ENCODE data around the gene DCST2.

The DCST2 gene

DNA sequence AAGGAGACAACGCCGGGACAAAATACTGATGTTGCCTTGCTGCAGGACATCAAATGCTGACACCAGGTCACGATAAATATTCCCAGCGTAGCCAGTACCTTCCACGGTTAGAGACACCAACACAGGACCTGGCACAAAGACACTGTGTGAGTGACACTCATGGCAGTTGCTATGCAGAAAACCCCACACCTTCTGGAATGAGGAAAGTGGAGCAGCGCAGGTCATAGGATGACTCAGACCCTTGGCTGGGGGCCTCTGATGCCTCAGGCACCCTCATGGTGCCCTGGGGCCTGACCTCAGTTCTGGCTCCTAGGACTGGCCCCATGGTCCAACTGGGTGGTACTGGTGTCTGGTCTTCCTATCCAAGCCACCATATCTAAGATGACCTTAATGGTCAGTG is 7.0 kb downstream of the DCST2 start:
- DNase-seq (ENCODE audit: low read depth): no peak

- DNase-seq (ENCODE audit: low read depth): no peak
Measured at GRCh38 chr1:155026154-155026553, 7.4 kb downstream of the DCST2 start.

DNA sequence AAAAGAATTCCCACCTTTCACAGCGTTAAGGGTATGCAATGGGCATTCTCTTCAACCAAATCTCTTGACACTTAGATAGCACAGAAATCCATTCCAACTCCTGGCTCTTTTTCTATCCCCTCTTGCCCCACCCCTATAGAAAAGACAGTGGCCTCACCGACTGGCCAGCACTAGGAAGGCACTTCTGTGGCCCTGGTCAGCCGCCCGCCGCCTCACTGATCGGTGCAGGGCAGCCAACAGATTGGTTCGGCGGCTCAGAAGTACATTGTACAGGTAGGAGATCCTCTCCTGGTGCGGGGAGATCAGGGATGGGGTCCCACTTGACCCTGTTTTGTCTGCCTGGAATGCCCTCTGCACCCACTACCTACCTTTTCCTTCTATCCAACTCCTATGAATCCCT is 9.3 kb downstream of the DCST2 start:
- DNase-seq (ENCODE audit: low read depth): no peak

DNA sequence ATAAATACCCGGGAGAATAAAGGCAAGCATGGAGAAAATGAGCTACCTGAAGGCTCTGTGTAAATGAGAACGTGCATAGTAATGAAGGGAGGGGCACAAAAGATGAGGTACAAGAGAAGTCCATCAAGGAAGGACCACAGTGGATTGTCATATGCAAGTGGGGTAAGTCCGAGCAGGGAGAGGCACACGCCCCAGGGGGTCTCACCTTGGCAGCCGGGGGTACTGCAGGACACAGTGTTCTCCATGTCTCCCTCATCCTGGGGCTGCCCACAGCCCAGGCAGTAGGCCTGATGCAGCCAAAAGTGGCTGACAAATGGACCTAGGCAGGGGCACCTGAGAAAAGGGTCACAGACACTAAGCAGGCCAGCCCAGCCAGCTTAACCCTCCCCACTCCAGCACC is 10.0 kb downstream of the DCST2 start:
- DNase-seq (ENCODE audit: low read depth): no peak

GRCh38 chr1:155022927-155023236 is 10.7 kb downstream of the DCST2 start:
- no peak for DNase-seq (ENCODE audit: low read depth)

DNA sequence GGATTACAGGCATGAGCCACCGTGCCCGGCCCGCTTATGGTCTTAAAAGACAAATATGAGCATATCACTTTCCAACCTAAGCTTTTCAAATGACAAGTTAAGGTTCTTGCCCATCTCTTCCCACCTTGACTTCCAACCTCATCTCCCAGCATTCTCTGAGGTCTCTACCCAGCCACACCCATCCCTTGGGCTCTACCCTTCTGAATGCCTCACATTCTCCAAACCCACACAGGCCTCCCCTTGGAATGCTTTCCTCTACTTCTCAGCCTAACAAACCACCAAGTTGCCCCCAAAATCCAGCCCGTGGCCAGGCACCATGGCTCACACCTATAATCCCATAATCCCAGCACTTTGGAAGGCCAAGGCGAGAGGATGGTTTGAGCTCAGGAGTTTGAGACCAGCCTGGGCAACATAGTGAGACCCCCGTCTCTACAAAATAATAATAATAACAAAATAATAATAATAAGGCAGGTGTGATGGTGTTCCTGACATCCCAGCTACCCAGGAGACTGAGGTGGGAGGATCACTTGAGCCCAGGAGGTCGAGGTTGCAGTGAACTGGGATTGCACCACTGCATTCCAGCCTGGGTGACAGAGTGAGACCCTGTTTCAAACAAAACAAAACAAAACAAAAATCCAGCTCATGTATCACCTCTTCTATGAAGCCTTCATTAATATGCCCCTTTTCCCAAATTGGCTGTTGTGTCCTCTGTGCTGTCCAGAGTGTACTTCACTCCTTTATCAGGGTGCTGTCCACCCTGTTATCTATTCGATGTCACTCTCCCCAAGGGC is 11.2 kb downstream of the DCST2 start:
- DNase-seq (ENCODE audit: low read depth): no peak

GRCh38 chr1:155019377-155020245 is 14.0 kb downstream of the DCST2 start:
- no peak for DNase-seq (ENCODE audit: low read depth)

DNA sequence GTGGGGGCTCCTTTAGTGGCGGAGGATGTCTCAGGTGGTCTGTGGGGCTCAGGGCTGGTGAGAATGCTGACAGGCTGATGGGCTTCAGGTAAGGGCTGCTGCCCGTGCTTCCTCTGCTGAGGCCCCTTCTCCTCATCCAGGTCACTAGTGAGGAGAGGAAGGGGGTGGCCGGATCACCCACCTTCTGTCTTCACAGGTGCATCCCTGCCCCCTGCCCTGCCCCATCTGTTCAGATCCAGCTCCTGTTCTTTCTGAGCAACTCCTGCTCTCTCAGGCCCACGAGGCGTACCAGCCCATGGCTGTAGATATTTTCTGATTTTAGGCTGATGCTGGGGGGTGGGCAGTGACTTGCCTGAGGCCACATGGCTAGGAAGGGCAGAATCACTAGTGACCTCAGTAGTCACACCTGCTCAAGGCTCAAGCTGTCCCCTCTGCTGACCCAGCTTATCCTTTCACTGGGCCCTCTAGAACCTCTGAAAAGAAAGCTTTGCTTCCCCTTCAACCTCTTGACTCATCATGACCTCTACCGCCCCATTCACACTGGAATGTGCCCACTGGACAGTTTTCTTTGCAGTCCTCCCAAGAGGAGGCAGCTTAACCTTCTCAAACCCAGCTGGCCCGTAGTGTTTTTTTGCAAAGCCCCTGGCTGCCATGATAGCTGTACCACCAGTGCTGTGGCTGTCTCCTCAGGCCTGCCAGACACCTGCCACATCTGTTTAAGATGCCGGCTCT is 14.8 kb downstream of the DCST2 start:
- DNase-seq (ENCODE audit: low read depth): no peak

GRCh38 chr1:155017946-155018316 is 15.7 kb downstream of the DCST2 start:
- DNase-seq (ENCODE audit: low read depth): no peak

DNA sequence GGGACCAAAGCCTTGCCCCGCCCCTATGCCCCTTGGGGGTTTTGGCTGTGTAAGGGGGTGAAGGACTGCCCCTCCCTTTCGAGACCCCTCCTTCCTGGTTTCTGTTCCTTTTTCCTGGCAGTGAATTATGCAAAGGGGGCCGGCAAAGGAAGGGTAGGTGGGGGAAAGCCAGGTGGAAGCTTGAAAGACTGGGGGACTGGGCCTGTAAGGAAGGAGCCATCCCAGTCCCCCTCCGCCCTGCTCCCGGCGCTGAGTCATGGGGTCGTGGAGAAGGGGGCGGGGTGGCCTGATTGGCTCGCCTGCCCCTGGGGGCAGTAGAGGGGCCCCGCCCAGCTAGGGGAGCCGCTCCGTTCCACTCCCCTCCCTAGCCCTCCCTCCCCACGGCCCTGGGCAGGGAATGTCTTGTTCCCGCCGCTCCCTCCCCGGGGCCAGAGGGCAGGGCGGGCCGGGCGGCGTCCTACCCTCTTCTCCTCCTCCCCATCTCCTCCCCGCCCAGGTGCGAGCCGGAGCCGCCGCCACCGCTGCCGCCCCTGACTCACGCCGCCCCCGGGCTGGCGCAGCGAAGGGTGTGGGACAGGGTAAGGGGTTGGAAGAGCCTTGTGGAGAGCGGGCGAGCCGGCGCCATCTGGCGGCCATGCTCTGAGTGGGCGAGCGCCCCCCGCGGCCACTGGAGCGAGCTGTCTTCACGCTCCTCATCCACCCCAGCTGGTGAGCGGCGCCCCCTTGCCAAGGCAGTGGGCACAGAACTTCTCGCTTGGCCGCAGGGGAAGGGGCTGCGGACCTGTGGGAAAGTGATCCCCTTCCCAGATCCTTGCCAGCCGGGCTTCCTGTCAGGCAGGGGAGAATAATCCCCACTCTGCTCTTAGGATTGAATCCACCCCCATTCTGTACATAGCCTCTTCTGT is 16.3 kb downstream of the DCST2 start:
- peak; percentile 72 for DNase-seq (ENCODE audit: low read depth)

DNA sequence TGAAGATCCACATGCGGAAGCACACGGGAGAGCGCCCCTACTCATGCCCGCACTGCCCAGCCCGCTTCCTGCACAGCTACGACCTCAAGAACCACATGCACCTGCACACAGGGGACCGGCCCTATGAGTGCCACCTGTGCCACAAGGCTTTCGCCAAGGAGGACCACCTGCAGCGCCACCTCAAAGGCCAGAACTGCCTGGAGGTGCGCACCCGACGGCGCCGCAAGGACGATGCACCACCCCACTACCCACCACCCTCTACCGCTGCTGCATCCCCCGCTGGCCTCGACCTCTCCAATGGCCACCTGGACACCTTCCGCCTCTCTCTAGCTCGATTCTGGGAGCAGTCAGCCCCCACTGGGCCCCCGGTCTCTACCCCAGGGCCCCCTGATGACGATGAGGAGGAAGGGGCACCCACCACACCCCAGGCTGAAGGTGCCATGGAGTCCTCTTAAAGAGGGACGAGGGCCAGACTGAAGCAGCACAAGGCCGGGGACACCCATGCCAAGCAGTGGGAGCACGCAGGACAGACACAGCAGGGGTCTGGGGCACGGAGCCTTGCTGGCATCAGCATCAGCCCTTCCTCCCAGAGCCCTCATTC is 17.2 kb downstream of the DCST2 start:
- no peak for DNase-seq (ENCODE audit: low read depth)

DNA sequence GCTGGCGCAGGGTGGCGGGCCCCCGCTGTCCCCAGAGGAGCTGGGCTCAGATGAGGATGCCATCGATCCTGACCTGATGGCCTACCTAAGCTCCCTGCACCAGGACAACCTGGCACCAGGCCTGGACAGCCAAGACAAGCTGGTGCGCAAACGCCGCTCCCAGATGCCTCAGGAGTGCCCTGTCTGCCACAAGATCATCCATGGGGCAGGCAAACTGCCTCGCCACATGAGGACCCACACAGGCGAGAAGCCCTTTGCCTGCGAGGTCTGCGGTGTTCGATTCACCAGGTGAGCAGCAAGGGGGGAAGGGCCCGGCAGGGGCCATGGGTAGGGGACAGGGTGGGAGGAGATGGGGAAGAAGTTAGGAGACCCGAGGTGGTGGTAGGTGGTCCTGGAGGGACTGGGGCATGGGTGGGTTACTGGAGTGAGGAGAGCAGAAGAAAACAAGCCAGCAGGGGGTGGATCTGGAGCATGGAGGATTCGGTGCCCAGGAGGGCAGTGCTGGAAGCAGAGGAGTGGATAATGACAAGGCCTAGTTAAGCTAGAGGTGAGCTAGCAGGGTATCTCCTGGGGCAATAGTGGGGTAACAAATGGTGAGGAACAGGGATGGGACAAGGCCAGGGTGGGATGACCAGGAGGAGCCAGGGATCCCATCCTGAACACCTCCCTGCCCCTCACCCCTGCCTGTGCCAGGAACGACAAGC is 17.9 kb downstream of the DCST2 start:
- DNase-seq (ENCODE audit: low read depth): no peak

DNA sequence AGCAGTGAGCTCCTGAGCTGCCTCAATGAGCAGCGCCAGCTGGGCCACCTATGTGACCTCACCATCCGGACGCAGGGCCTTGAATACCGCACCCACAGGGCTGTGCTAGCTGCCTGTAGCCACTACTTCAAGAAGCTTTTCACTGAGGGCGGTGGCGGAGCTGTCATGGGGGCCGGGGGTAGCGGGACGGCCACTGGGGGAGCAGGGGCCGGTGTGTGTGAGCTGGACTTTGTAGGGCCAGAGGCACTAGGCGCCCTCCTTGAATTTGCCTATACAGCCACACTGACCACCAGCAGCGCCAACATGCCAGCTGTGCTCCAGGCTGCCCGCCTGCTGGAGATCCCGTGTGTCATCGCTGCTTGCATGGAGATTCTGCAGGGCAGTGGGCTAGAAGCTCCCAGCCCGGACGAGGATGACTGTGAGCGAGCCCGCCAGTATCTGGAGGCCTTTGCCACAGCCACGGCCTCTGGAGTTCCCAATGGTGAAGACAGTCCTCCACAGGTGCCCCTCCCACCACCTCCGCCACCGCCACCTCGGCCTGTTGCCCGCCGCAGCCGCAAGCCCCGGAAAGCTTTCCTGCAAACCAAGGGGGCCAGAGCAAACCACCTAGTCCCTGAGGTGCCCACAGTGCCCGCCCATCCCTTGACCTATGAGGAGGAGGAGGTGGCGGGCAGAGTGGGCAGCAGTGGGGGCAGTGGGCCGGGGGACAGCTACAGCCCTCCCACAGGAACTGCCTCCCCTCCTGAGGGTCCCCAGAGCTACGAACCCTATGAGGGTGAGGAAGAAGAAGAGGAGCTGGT is 18.7 kb downstream of the DCST2 start:
- no peak for DNase-seq (ENCODE audit: low read depth)

GRCh38 chr1:155013632-155014031 is 19.9 kb downstream of the DCST2 start:
- no peak for DNase-seq (ENCODE audit: low read depth)

DNA sequence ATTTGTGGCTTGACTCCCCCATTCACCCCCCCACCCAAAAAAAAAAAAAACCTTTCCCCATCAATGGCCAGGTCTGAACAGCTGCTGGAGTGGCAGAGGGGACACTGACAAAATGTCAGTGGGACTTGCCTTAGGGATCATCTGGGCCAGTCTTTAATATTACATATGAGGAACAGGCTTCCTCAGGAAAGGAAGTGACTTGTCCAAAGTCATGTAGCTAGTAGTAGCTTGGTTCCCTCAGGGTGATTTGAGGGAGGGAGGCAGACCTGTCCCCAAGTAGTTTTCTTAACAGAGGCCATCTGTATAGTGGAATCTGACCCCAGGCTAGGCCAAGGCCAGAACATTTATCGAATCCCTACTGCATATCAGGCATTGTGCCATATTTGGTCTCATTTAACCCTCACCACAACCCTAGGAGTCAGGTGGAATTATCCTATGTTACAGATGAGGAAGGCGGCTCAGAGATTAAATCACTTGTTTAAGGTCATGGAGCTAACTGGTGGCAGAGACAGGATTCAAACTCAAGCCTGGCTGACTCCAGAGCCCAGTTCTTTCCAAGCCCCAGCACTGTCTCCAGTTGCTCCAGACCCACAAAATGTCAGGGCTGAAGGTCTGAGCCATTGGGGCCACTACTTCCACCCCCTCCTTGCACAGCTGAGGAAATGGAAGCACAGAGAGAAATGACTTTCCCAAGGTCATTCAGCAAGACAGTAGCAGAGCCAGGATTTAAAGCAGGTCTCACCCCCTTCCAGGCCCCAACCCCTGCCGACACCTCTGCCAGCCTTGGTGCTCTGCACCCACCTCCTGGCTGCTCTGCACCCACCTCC is 20.6 kb downstream of the DCST2 start:
- no peak for DNase-seq (ENCODE audit: low read depth)

DNA sequence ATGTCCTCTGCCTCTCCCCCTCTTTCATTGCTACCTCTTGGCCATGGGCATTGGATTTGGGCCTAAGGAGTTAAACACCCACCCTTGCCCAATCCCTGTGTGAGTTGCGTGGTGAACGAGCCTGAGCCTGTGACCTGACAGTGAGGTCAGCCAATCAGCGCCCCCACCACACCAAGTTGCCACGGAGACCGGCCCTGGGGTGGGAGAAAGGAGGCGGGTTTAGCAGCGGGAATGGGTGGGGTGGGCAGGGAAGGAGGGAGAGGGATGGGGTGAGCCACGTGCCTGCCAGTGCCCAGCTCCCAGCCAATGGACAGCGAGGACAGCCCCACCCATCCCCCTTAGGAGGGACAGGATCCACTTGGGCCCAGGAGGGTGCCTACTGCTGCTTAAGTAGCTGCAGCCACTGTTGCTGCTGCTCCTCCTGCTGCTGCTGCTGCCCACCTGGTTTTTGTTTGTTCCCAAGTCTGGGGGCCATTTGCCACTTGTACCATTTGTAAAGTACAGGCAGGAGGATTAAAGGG is 21.5 kb downstream of the DCST2 start:
- no peak for DNase-seq (ENCODE audit: low read depth)

- no peak for DNase-seq (ENCODE audit: low read depth)
Measured at GRCh38 chr1:155011437-155012025, 22.1 kb downstream of the DCST2 start.

DNA sequence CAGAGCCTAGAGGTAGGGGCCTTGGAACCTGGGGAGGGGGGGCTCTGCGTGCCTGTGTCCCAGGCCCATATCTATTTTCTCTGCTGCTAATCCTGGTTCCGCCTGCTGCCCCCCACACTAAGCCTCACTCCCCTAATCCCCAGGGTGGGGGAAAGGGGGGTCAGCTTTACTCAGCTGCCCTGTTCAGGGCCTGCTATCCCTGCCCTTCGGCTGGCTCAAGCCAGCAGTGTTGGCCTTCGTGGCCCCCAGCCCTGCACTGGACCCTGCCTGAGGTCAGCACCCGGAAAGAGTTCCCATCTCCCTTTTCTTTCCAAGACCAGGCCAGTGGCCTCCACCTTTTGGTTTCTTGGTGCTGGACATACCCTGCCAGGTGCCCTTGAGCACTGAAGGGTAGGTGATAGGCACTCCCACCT is 22.6 kb downstream of the DCST2 start:
- DNase-seq (ENCODE audit: low read depth): no peak

Data from stimulated activated CD8-positive, alpha-beta memory T cell treated with anti-CD3 and anti-CD28 coated beads, Interleukin-7, amount 100 ng/mL, for 24 hours (primary cell).